H9 (cell line): ENCODE results near the gene IL1RAP. TPM values are rescaled to one million over a fixed set of nuclear protein-coding genes. Genes with fewer than 3 reads are reported as not detected.

Source experiments
- DNase-seq: peaks from one replicate; pipeline ENCODE4 v3.0.0-alpha.2; 2017
- H2AFZ ChIP-seq: one replicate; pipeline ENCODE4 v1.6.1; 2013; ENCODE audit warnings: mild to moderate bottlenecking, low read length, control low read depth, moderate library complexity
- H2AK5ac ChIP-seq: 2 replicates; pipeline ENCODE4 v1.6.1; 2013; ENCODE audit warnings: low read length, control low read depth, mixed read lengths; ENCODE audit not compliant: insufficient read length
- H2BK120ac ChIP-seq: one replicate; pipeline ENCODE4 v1.6.1; 2013; ENCODE audit warnings: low read depth, mild to moderate bottlenecking, low read length, control low read depth, inconsistent platforms; ENCODE audit not compliant: poor library complexity, severe bottlenecking
- H2BK12ac ChIP-seq: 2 replicates; pipeline ENCODE4 v1.6.1; 2013; ENCODE audit warnings: low read length, control low read depth, mixed read lengths, low read depth; ENCODE audit not compliant: insufficient read length
- H2BK15ac ChIP-seq: 2 replicates; pipeline ENCODE4 v1.6.1; 2013; ENCODE audit warnings: low read depth, low read length, control low read depth
- H2BK20ac ChIP-seq: one replicate; pipeline ENCODE4 v1.6.1; 2013; ENCODE audit warnings: low read depth, mild to moderate bottlenecking, low read length, control low read depth, inconsistent platforms; ENCODE audit not compliant: poor library complexity, severe bottlenecking
- H2BK5ac ChIP-seq: 2 replicates; pipeline ENCODE4 v1.6.1; 2013; ENCODE audit warnings: low read length, control low read depth, mixed read lengths; ENCODE audit not compliant: insufficient read length
- H3K14ac ChIP-seq: 2 replicates; pipeline ENCODE4 v1.6.1; 2013; ENCODE audit warnings: low read length, control low read depth; ENCODE audit not compliant: insufficient read depth
- H3K18ac ChIP-seq: 2 replicates; pipeline ENCODE4 v1.6.1; 2013; ENCODE audit warnings: low read depth, mild to moderate bottlenecking, mixed read lengths, low read length, control low read depth; ENCODE audit not compliant: insufficient read length
- H3K23ac ChIP-seq: 2 replicates; pipeline ENCODE4 v1.6.1; 2013; ENCODE audit warnings: low read length, control low read depth, mixed read lengths, low read depth; ENCODE audit not compliant: insufficient read length
- H3K23me2 ChIP-seq: 2 replicates; pipeline ENCODE4 v1.6.1; 2013; ENCODE audit warnings: low read depth, mild to moderate bottlenecking, mixed read lengths, low read length, control low read depth; ENCODE audit not compliant: insufficient read length, poor library complexity, severe bottlenecking
- H3K27ac ChIP-seq: 2 replicates; pipeline ENCODE4 v1.5.1; 2013; ENCODE audit warnings: low read length, control low read depth, mixed read lengths, low read depth; ENCODE audit not compliant: insufficient read length
- H3K27me3 ChIP-seq: 2 replicates; pipeline ENCODE4 v1.6.1; 2013; ENCODE audit warnings: low read length, control low read depth, inconsistent platforms; ENCODE audit not compliant: insufficient read depth
- H3K4ac ChIP-seq: 2 replicates; pipeline ENCODE4 v1.6.1; 2013; ENCODE audit warnings: low read depth, mild to moderate bottlenecking, control low read depth, inconsistent platforms, low read length, moderate library complexity
- H3K4me1 ChIP-seq: 2 replicates; pipeline ENCODE4 v1.6.1; 2013; ENCODE audit warnings: low read length, control low read depth, inconsistent platforms; ENCODE audit not compliant: insufficient read depth
- H3K4me2 ChIP-seq: 2 replicates; pipeline ENCODE4 v1.6.1; 2013; ENCODE audit warnings: low read length, control low read depth, mixed read lengths; ENCODE audit not compliant: insufficient read length, insufficient read depth
- H3K56ac ChIP-seq: 2 replicates; pipeline ENCODE4 v1.6.1; 2013; ENCODE audit warnings: low read depth, mild to moderate bottlenecking, mixed read lengths, low read length, control low read depth; ENCODE audit not compliant: insufficient read length
- H3K79me1 ChIP-seq: 2 replicates; pipeline ENCODE4 v1.6.1; 2013; ENCODE audit warnings: low read depth, mild to moderate bottlenecking, moderate library complexity, low read length, control low read depth, inconsistent platforms; ENCODE audit not compliant: insufficient read depth, poor library complexity, severe bottlenecking
- H3K79me2 ChIP-seq: 2 replicates; pipeline ENCODE4 v1.6.1; 2013; ENCODE audit warnings: low read length, control low read depth, inconsistent platforms; ENCODE audit not compliant: insufficient read depth
- H3K9ac ChIP-seq: 2 replicates; pipeline ENCODE4 v1.6.1; 2013; ENCODE audit warnings: low read length, control low read depth, mixed read lengths; ENCODE audit not compliant: insufficient read length; ENCODE audit errors: extremely low read depth
- H3K9me3 ChIP-seq: one replicate; pipeline ENCODE4 v1.6.1; 2013; ENCODE audit warnings: low read depth, low read length, inconsistent platforms; ENCODE audit not compliant: control insufficient read depth
- H3T11ph ChIP-seq: one replicate; pipeline ENCODE4 v1.6.1; 2013; ENCODE audit warnings: mild to moderate bottlenecking, low read length, control low read depth, inconsistent platforms
- H4K20me1 ChIP-seq: one replicate; pipeline ENCODE4 v1.6.1; 2013; ENCODE audit not compliant: control insufficient read depth, insufficient read length, insufficient read depth
- H4K5ac ChIP-seq: 2 replicates; pipeline ENCODE4 v1.6.1; 2013; ENCODE audit warnings: low read depth, mild to moderate bottlenecking, mixed read lengths, low read length, control low read depth; ENCODE audit not compliant: insufficient read length
- H4K8ac ChIP-seq: replicated peaks from 2 replicates; pipeline ENCODE4 v1.6.1; 2013; ENCODE audit warnings: low read length, control low read depth, mixed read lengths, low read depth; ENCODE audit not compliant: insufficient read length
- H4K91ac ChIP-seq: 2 replicates; pipeline ENCODE4 v1.6.1; 2013; ENCODE audit warnings: low read depth, mild to moderate bottlenecking, moderate library complexity, mixed read lengths, low read length, control low read depth; ENCODE audit not compliant: insufficient read length
- H3K27ac Mint-ChIP-seq, 3 experiments: 2 replicates in 2 of 3; 3 replicates in 1 of 3; pipeline ENCODE4 v1.8.0; 2020 to 2021; ENCODE audit warnings: mixed read lengths in 3 of 3, mild to moderate bottlenecking in 1 of 3, moderate library complexity in 1 of 3
- H3K27me3 Mint-ChIP-seq: 2 replicates; pipeline ENCODE4 v1.8.0; 2021; ENCODE audit warnings: low read depth, mild to moderate bottlenecking, moderate library complexity, mixed read lengths
- H3K36me3 Mint-ChIP-seq, 3 experiments: 2 replicates in 2 of 3; 3 replicates in 1 of 3; pipeline ENCODE4 v1.8.0; 2020 to 2021; ENCODE audit warnings: low read depth in 3 of 3, mixed read lengths in 3 of 3; ENCODE audit not compliant: insufficient read depth in 1 of 3
- H3K4me1 Mint-ChIP-seq, 2 experiments: 2 replicates each; pipeline ENCODE4 v1.8.0; 2020; ENCODE audit warnings: mixed read lengths in 2 of 2
- H3K4me3 Mint-ChIP-seq, 2 experiments: 2 replicates in 1 of 2; 3 replicates in 1 of 2; pipeline ENCODE4 v1.8.0; 2020 to 2021; ENCODE audit warnings: mild to moderate bottlenecking in 2 of 2, mixed read lengths in 2 of 2, moderate library complexity in 1 of 2
- H3K9me3 Mint-ChIP-seq, 2 experiments: 2 replicates in 1 of 2; 3 replicates in 1 of 2; pipeline ENCODE4 v1.8.0; 2020; ENCODE audit warnings: mild to moderate bottlenecking in 2 of 2, mixed read lengths in 2 of 2, moderate library complexity in 1 of 2
- total RNA-seq: library from RNA; stranded (reverse); gene quantifications from 2 replicates; pipeline ENCODE4 v1.2.1, GENCODE V29; 2021
- TF ChIP-seq, protein P1 (sequence below): fragments of 200-600 bp; sonication (generic); conservative IDR thresholded peaks from 3 replicates; pipeline ENCODE4 v1.8.0; 2021; ENCODE audit warnings: antibody characterized with exemption, mild to moderate bottlenecking

The IL1RAP gene
- total RNA-seq, 1 experiment from 2014 or later, result 4.6 TPM

DNA sequence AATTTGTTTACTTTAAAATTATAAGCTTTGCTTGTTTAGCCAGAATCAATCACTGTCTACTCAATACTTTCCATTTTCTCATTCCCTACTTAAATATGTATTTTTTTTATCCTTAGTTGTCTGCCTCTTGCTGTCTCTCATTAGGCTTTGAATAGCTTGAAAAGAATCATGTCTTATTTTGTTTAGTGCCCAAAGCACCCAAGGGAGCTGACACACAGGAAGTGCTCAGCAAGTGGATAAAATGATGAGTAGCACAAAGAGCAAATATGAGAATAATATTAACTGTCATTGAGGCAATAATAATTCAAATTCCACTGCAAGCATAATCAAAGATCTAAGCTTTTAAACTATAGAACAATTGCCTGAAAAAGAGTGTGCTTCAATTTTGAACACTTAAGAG lies 19.0 kb upstream of the IL1RAP start:
- Mint-ChIP-seq H3K36me3 (no peaks in the 10 kb centered on the region), H3K27me3 (no peaks in the 10 kb centered on the region), H3K9me3 (no peaks in the 10 kb centered on the region), H3K27ac (no peak overlapping the region), H3K4me3 (no peak overlapping the region), H3K4me1 (peaks cover 14 to 15% of the 10 kb centered on the region in 2 experiments)
- Histone ChIP-seq H2BK120ac (no peak overlapping the region), H3K14ac (no peak overlapping the region), H3K23ac (no peak overlapping the region), H3K27ac (no peak overlapping the region), H2BK12ac (no peak overlapping the region), H4K5ac (no peak overlapping the region), H3K79me2 (no peaks in the 10 kb centered on the region), H3K18ac (no peak overlapping the region), H3K4me2 (no peak overlapping the region), H3K79me1 (no peaks in the 10 kb centered on the region), H4K20me1 (no peaks in the 10 kb centered on the region), H3T11ph (no peak overlapping the region), H3K4ac (no peak overlapping the region), H3K56ac (no peak overlapping the region), H2AK5ac (no peak overlapping the region), H3K4me1 (peaks cover 3% of the 10 kb centered on the region; the same call in 1 of the 2 replicates), H3K23me2 (no peaks in the 10 kb centered on the region), H3K9ac (no peak overlapping the region), H2BK5ac (no peak overlapping the region), H2BK15ac (no peak overlapping the region), H4K91ac (no peak overlapping the region), H3K9me3 (no peaks in the 10 kb centered on the region), H3K27me3 (no peaks in the 10 kb centered on the region), H2BK20ac (no peak overlapping the region), H4K8ac (no peak overlapping the region), H2AFZ (no peak overlapping the region)
- TF ChIP-seq, protein P1, sequence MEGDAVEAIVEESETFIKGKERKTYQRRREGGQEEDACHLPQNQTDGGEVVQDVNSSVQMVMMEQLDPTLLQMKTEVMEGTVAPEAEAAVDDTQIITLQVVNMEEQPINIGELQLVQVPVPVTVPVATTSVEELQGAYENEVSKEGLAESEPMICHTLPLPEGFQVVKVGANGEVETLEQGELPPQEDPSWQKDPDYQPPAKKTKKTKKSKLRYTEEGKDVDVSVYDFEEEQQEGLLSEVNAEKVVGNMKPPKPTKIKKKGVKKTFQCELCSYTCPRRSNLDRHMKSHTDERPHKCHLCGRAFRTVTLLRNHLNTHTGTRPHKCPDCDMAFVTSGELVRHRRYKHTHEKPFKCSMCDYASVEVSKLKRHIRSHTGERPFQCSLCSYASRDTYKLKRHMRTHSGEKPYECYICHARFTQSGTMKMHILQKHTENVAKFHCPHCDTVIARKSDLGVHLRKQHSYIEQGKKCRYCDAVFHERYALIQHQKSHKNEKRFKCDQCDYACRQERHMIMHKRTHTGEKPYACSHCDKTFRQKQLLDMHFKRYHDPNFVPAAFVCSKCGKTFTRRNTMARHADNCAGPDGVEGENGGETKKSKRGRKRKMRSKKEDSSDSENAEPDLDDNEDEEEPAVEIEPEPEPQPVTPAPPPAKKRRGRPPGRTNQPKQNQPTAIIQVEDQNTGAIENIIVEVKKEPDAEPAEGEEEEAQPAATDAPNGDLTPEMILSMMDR, result no peak
- DNase-seq, result no peak
